Lung microvascular endothelial cell (primary cell): ENCODE results near the gene ATP11A. TPM values are rescaled to one million over a fixed set of nuclear protein-coding genes. Genes with fewer than 3 reads are reported as not detected.
"Not testable (repeated sequence)": the region's sequence is repeated elsewhere in the genome, so short reads cannot be mapped to it uniquely, and the experiment has no call there.

Experiments used
- DNase-seq, 2 donors: peaks; one replicate each; pipeline versions ENCODE4 v3.0.0 to v3.0.0-alpha.2; 2010; ENCODE audit warnings: low read depth in 2 of 2
- total RNA-seq: library from RNA; depleted of rRNA; stranded (reverse); fragments of >200 nt; gene quantifications from 2 replicates; pipeline ENCODE4 v1.2.1, GENCODE V29; 2014

The ATP11A gene
- total RNA-seq, 1 donor from 2014 or later: 18.8 TPM

- DNase-seq: no peak
These were observed 19.8 kb upstream of the ATP11A start for GRCh38 chr13:112669881-112670499.

GRCh38 chr13:112670864-112671263 is 19.0 kb upstream of the ATP11A start:
- no peak for DNase-seq

GRCh38 chr13:112671359-112671758 is 18.5 kb upstream of the ATP11A start:
- no peak for DNase-seq

GRCh38 chr13:112672651-112673284 is 17.1 kb upstream of the ATP11A start:
- no peak for DNase-seq

GRCh38 chr13:112674412-112675365 is 15.1 kb upstream of the ATP11A start:
- DNase-seq: no peak

GRCh38 chr13:112675366-112675756 is 14.5 kb upstream of the ATP11A start:
- no peak for DNase-seq

GRCh38 chr13:112677421-112677962 is 12.3 kb upstream of the ATP11A start:
- DNase-seq: not testable (repeated sequence)

- DNase-seq: no peak
These were observed 10.5 kb upstream of the ATP11A start for GRCh38 chr13:112679381-112679780.

- DNase-seq: no peak
These were observed 9.7 kb upstream of the ATP11A start for GRCh38 chr13:112679932-112680677.

GRCh38 chr13:112680741-112681360 is 9.0 kb upstream of the ATP11A start:
- DNase-seq: no peak

GRCh38 chr13:112683581-112683980 is 6.3 kb upstream of the ATP11A start:
- DNase-seq: no peak

- DNase-seq: no peak
These were observed 5.6 kb upstream of the ATP11A start for GRCh38 chr13:112684071-112684845.

- not testable (repeated sequence) for DNase-seq
These were observed 4.5 kb upstream of the ATP11A start for GRCh38 chr13:112685189-112685805.

GRCh38 chr13:112685896-112686295 is 3.9 kb upstream of the ATP11A start:
- no peak for DNase-seq

GRCh38 chr13:112686364-112686763 is 3.5 kb upstream of the ATP11A start:
- DNase-seq: no peak

- DNase-seq: no peak
These were observed 2.9 kb upstream of the ATP11A start for GRCh38 chr13:112686987-112687386.

GRCh38 chr13:112687836-112688559 is 1.8 kb upstream of the ATP11A start:
- DNase-seq: no peak

- no peak for DNase-seq
These were observed 1.1 kb upstream of the ATP11A start for GRCh38 chr13:112688560-112689302.
